ENCODE results near the gene PTMA. TPM values are rescaled to one million over a fixed set of nuclear protein-coding genes. Genes with fewer than 3 reads are reported as not detected.

Gene PTMA
- total RNA-seq, 2 experiments from 2014 or later: 1,546 to 1,586 TPM

DNA sequence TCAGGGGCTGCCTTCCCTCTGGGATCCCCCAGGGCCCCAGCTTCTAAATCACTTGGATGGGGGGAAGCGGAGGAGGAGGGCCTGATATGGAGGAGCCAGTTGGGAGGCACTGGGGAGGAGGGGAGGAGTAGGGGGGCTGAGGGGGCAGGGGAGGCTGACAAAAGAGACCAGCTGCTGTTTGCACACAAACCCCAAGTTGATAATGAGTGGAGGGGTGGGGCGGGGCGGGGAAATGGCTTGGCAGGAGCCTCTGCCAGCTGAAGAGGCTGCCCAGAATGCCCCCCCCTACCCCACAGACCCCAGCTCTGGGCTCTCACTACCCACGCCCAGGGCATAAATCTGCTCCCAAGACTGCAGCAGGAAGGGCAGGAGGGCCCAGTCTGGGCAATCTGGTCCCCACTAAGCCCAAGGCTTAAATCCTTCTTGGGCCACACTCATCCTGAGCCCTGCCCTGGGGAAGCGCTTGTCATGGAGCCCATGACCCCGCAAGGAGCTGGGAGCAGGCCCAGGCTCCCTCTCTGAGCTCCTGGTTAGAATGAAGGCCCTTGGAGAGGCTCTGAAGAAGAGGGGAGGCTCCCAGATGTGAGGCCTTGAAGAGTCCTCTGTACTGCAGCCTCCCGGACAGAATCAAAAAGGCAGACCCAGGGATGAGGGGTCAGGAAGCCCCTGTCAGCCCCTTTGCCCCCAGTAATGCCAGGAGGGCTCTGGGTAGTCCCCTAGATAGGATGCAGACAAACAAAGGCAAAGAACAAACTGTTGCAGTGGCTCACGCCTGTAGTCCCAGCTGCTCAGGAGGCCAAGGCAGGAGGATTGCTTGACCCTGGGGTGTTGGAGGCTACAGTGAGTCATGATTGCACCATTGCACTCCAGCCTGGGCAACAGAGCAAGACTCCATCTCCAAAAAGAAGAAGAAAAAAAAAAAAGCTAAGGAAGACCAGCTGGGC, 24.8 kb upstream of the PTMA start:
- peaks cover 5% of the 10 kb centered on the region for H3K4me1 Mint-ChIP-seq (ENCODE audit: low read depth)
- H3K27me3 Mint-ChIP-seq: peaks cover 18% of the 10 kb centered on the region
- ChIA-PET POLR2A (interaction anchor here (1.0 to 1.3 kb wide), 5 partner anchors 23 to 219 kb away, joined by 3 to 4 read pairs (median 3); partner anchors contain the start of gene NCL), CTCF (interaction anchor here (0.8 to 2.0 kb wide), 4 partner anchors 19 to 31 kb away, joined by 3 to 10 read pairs (median 6); no protein-coding TSS in a partner anchor)
- H3K4me3 Mint-ChIP-seq: no peak overlapping the region
- H3K27ac Mint-ChIP-seq: no peak overlapping the region
- Histone ChIP-seq H3K36me3 (ENCODE audit: insufficient read depth, low read length) (no peaks in the 10 kb centered on the region), H3K27ac (ENCODE audit: low read depth in 1 of 2, low read length in 2 of 2) (no peak overlapping the region), H3K9me3 (ENCODE audit: control insufficient read depth in 1 of 2, insufficient read depth in 1 of 2, low read length in 2 of 2) (peaks cover 0 to 8% of the 10 kb centered on the region in 2 experiments), H3K27me3 (ENCODE audit: control insufficient read depth in 1 of 2, insufficient read depth in 2 of 2, low read length in 2 of 2) (peaks cover 13 to 14% of the 10 kb centered on the region in 2 experiments), H3K4me3 (ENCODE audit: low read length) (no peak overlapping the region), H3K4me1 (ENCODE audit: insufficient read depth, low read length) (peaks cover 11% of the 10 kb centered on the region)
- TF ChIP-seq, protein P1, sequence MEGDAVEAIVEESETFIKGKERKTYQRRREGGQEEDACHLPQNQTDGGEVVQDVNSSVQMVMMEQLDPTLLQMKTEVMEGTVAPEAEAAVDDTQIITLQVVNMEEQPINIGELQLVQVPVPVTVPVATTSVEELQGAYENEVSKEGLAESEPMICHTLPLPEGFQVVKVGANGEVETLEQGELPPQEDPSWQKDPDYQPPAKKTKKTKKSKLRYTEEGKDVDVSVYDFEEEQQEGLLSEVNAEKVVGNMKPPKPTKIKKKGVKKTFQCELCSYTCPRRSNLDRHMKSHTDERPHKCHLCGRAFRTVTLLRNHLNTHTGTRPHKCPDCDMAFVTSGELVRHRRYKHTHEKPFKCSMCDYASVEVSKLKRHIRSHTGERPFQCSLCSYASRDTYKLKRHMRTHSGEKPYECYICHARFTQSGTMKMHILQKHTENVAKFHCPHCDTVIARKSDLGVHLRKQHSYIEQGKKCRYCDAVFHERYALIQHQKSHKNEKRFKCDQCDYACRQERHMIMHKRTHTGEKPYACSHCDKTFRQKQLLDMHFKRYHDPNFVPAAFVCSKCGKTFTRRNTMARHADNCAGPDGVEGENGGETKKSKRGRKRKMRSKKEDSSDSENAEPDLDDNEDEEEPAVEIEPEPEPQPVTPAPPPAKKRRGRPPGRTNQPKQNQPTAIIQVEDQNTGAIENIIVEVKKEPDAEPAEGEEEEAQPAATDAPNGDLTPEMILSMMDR (IDR thresholded peaks at IDR 0.05): no peak
- H3K36me3 Mint-ChIP-seq (ENCODE audit: low read depth): no peaks in the 10 kb centered on the region
- no peak for DNase-seq
- H3K9me3 Mint-ChIP-seq: no peaks in the 10 kb centered on the region
- intact Hi-C loops (cut with DNase I, micrococcal nuclease): no loop called here
- no peak for ATAC-seq (ENCODE audit: poor library complexity)

DNA sequence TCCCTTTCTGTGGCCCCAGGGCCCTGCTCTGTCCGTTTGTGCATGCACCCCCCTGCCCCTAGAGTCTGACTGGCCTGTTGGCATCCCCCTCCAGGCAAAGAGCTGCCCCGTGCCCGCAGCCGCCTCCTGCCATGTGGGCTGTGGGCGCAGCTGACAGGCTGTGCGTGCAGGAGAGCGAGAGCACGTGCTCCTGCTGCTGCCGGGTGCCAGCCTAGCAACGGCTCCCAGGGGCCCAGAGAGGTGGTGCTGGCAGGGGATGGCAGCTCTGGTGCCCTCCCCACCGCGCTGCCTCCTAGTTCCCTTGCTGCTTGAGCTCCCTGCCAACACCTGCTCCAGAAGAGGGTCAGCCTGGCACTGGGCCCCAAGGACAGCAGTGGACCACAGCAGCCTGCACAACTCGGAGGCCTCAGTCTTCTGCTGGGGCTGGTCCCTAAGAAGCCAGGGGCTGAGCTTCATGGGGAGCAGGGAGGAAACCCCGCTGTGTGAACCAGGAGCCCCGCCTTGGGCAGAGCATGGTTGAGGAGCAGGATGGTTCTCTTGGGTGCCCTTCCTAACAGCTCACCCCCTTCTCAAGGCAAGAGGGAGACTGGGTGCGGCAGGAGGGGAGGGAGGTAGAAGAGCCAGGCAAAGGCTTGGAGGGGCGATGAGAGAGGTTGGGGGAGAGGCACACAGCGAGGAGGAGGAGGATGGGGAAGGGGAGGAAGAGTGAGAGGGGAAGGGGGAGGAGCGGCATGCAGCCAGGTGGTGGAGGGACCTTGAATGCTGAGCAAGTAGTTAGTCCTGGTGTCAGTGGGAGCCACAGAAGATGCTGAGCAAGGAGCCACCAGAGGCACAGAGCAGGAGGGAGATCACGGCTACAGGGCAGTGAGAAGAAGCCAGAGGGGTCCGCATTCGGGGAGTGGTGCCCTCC, 23.8 kb upstream of the PTMA start:
- POLR2A ChIA-PET: interaction anchor here (1.0 to 3.6 kb wide), 6 partner anchors 22 to 220 kb away, joined by 3 to 28 read pairs (median 4); partner anchors contain the start of gene NCL
- TF ChIP-seq, protein P1 (IDR thresholded peaks at IDR 0.05): no peak
- Mint-ChIP-seq H3K9me3 (no peaks in the 10 kb centered on the region), H3K36me3 (ENCODE audit: low read depth) (no peaks in the 10 kb centered on the region), H3K4me1 (ENCODE audit: low read depth) (peaks cover 5% of the 10 kb centered on the region), H3K27me3 (peaks cover 18% of the 10 kb centered on the region), H3K27ac (no peak overlapping the region), H3K4me3 (no peak overlapping the region)
- intact Hi-C loops (cut with DNase I, micrococcal nuclease): no loop called here
- ATAC-seq (ENCODE audit: poor library complexity) (no peak), DNase-seq (no peak)
- peaks cover 13 to 14% of the 10 kb centered on the region in 2 experiments for H3K27me3 ChIP-seq (ENCODE audit: control insufficient read depth in 1 of 2, insufficient read depth in 2 of 2, low read length in 2 of 2)
- peaks cover 11% of the 10 kb centered on the region for H3K4me1 ChIP-seq (ENCODE audit: insufficient read depth, low read length)
- CTCF ChIA-PET: interaction anchor here (0.8 to 2.0 kb wide), 4 partner anchors 18 to 29 kb away, joined by 3 to 10 read pairs (median 5); no protein-coding TSS in a partner anchor
- H3K36me3 ChIP-seq (ENCODE audit: insufficient read depth, low read length): no peaks in the 10 kb centered on the region
- no peak overlapping the region for H3K4me3 ChIP-seq (ENCODE audit: low read length)
- no peak overlapping the region for H3K27ac ChIP-seq (ENCODE audit: low read depth in 1 of 2, low read length in 2 of 2)
- H3K9me3 ChIP-seq (ENCODE audit: control insufficient read depth in 1 of 2, insufficient read depth in 1 of 2, low read length in 2 of 2): peaks cover 0 to 8% of the 10 kb centered on the region in 2 experiments

Measured in CD4-positive, alpha-beta T cell (primary cell).